ENCODE data around the gene PHOSPHO2.

DNA sequence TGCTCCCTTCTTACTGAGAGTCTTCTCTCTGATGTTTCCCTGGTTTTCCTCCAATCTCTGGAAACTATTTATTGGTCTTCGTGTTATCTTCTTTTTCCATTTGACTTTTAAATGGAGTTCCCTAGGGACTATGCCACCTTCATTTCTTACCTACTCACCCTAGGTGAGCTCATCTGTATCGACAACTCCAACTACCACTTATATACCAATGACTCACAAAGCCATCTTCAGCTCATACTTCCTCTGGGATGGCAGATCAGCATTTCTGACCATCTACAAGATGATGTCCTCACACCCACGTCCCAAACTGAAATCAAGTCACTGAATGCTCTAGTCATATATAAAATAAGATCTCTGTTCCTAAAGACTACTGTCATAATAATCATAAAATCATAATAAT, 40.6 kb upstream of the PHOSPHO2 start:
- TF ChIP-seq, protein P1, sequence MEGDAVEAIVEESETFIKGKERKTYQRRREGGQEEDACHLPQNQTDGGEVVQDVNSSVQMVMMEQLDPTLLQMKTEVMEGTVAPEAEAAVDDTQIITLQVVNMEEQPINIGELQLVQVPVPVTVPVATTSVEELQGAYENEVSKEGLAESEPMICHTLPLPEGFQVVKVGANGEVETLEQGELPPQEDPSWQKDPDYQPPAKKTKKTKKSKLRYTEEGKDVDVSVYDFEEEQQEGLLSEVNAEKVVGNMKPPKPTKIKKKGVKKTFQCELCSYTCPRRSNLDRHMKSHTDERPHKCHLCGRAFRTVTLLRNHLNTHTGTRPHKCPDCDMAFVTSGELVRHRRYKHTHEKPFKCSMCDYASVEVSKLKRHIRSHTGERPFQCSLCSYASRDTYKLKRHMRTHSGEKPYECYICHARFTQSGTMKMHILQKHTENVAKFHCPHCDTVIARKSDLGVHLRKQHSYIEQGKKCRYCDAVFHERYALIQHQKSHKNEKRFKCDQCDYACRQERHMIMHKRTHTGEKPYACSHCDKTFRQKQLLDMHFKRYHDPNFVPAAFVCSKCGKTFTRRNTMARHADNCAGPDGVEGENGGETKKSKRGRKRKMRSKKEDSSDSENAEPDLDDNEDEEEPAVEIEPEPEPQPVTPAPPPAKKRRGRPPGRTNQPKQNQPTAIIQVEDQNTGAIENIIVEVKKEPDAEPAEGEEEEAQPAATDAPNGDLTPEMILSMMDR (IDR thresholded peaks at IDR 0.05; ENCODE audit: insufficient read depth, low read length): no peak
- TF ChIP-seq POLR2AphosphoS5 (IDR thresholded peaks at IDR 0.05; ENCODE audit: low read depth) (no peak), GABPA (IDR thresholded peaks at IDR 0.05; ENCODE audit: low read depth) (no peak)

All from HL-60 (cell line).